Right atrium auricular region (tissue), 2 donors: Measurements from ENCODE around the gene MAPK10. TPM values are rescaled to one million over a fixed set of nuclear protein-coding genes. Genes with fewer than 3 reads are reported as not detected.
"Not testable (repeated sequence)": the region's sequence is repeated elsewhere in the genome, so short reads cannot be mapped to it uniquely, and the experiment has no call there.

ENCODE experiments used
- DNase-seq: peaks from one replicate; pipeline ENCODE4 v3.0.0-alpha.2; 2019; ENCODE audit warnings: low spot score
- H3K27ac ChIP-seq, 2 donors: fragments of 200-600 bp; sonication (generic); 1 replicate in 1 of 2; 2 replicates in 1 of 2; pipeline ENCODE4 v1.5.1; 2016 to 2019
- H3K27me3 ChIP-seq, 2 donors: fragments of 200-600 bp; sonication (generic); one replicate each; pipeline versions ENCODE4 v1.5.1 to v1.6.0; 2017 to 2019
- H3K36me3 ChIP-seq: fragments of 200-600 bp; sonication (generic); one replicate; pipeline ENCODE4 v1.5.1; 2016
- H3K4me1 ChIP-seq, 2 donors: fragments of 200-600 bp; sonication (generic); one replicate each; pipeline versions ENCODE4 v1.5.1 to v1.6.0; 2017 to 2019
- H3K4me3 ChIP-seq, 2 donors: fragments of 200-600 bp; sonication (generic); 1 replicate in 1 of 2; 2 replicates in 1 of 2; pipeline ENCODE4 v1.5.1; 2017 to 2019; ENCODE audit warnings: mild to moderate bottlenecking in 1 of 2, moderate library complexity in 1 of 2
- H3K9me3 ChIP-seq, 2 donors: fragments of 200-600 bp; sonication (generic); one replicate each; pipeline ENCODE4 v1.5.1; 2019
- total RNA-seq, 2 donors: library from RNA; depleted of rRNA; stranded (reverse); fragments of >200 nt; gene quantifications; one replicate each; pipeline ENCODE4 v1.1.0, GENCODE V29; 2016
- TF ChIP-seq, protein P1 (sequence below), 2 donors: fragments of 200-600 bp; sonication (generic); IDR thresholded peaks; one replicate each; pipeline ENCODE4 v1.5.1; 2019; ENCODE audit warnings: antibody characterized with exemption in 2 of 2

MAPK10 gene
- total RNA-seq, 2 donors from 2014 or later = 2.6 to 3.1 TPM

DNA sequence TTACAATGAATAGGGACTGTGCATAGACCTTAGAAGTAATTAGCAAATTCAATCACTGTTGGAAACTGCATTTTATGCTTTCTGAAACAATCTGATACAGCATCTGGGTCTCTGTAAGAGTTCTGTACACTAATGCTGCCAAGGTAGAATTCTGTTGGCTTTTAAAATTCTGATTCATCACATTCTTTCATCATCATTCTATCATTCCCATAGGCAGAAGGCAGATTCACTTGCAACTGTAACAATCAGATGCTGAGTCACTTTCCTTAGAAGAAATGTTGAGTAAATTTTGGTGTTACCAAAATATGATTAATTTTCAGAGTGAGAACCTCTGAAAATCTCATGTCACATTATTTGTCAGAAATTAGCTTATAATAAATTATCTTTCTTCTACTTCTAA, 267.2 kb downstream of the MAPK10 start:
- no peaks in the 10 kb centered on the region for H3K27me3 ChIP-seq
- no peak overlapping the region for H3K27ac ChIP-seq
- TF ChIP-seq, protein P1, sequence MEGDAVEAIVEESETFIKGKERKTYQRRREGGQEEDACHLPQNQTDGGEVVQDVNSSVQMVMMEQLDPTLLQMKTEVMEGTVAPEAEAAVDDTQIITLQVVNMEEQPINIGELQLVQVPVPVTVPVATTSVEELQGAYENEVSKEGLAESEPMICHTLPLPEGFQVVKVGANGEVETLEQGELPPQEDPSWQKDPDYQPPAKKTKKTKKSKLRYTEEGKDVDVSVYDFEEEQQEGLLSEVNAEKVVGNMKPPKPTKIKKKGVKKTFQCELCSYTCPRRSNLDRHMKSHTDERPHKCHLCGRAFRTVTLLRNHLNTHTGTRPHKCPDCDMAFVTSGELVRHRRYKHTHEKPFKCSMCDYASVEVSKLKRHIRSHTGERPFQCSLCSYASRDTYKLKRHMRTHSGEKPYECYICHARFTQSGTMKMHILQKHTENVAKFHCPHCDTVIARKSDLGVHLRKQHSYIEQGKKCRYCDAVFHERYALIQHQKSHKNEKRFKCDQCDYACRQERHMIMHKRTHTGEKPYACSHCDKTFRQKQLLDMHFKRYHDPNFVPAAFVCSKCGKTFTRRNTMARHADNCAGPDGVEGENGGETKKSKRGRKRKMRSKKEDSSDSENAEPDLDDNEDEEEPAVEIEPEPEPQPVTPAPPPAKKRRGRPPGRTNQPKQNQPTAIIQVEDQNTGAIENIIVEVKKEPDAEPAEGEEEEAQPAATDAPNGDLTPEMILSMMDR (IDR thresholded peaks at IDR 0.05) = no peak
- H3K9me3 ChIP-seq = no peaks in the 10 kb centered on the region
- H3K4me1 ChIP-seq = no peaks in the 10 kb centered on the region
- no peak for DNase-seq
- no peaks in the 10 kb centered on the region for H3K36me3 ChIP-seq
- H3K4me3 ChIP-seq = no peak overlapping the region

DNA sequence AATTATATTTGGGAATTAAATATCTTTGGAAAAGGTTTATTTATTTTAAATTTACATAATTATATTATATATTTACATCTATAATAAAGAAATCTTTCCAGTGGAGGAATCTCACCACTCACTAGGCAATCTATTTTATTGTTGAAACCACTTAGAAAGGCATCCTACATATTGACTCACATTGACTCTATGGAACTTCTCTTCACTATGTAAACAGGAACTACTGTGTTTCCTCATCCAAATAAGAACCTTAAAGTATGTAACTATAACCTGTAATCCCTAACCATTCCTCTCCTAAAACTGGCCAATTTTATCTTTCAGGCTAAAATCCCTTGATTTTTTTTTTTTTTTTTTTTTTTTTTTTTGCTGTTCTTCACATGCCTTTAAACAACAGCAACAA, 268.7 kb downstream of the MAPK10 start:
- no peak overlapping the region for H3K27ac ChIP-seq
- H3K27me3 ChIP-seq = no peaks in the 10 kb centered on the region
- TF ChIP-seq, protein P1 (IDR thresholded peaks at IDR 0.05) = no peak
- no peak overlapping the region for H3K4me3 ChIP-seq
- no peaks in the 10 kb centered on the region for H3K36me3 ChIP-seq
- no peak for DNase-seq
- no peaks in the 10 kb centered on the region for H3K9me3 ChIP-seq
- no peaks in the 10 kb centered on the region for H3K4me1 ChIP-seq

- no peak for DNase-seq
- H3K4me3 ChIP-seq = no peak overlapping the region
- no peaks in the 10 kb centered on the region for H3K36me3 ChIP-seq
- H3K9me3 ChIP-seq = no peaks in the 10 kb centered on the region
- H3K27ac ChIP-seq = no peak overlapping the region
- no peaks in the 10 kb centered on the region for H3K27me3 ChIP-seq
- TF ChIP-seq, protein P1 (IDR thresholded peaks at IDR 0.05) = no peak
- H3K4me1 ChIP-seq = no peaks in the 10 kb centered on the region
Observed at GRCh38 chr4:86089781-86090323, 270.0 kb downstream of the MAPK10 start.

- DNase-seq = no peak
- no peaks in the 10 kb centered on the region for H3K36me3 ChIP-seq
- TF ChIP-seq, protein P1 (IDR thresholded peaks at IDR 0.05) = no peak
- H3K9me3 ChIP-seq = no peaks in the 10 kb centered on the region
- no peaks in the 10 kb centered on the region for H3K4me1 ChIP-seq
- no peak overlapping the region for H3K27ac ChIP-seq
- H3K4me3 ChIP-seq = no peak overlapping the region
- H3K27me3 ChIP-seq = no peaks in the 10 kb centered on the region
Observed at GRCh38 chr4:86089053-86089452, 270.8 kb downstream of the MAPK10 start.

- not testable (repeated sequence) for H3K4me3 ChIP-seq, H3K27me3 ChIP-seq, H3K4me1 ChIP-seq, H3K27ac ChIP-seq, H3K9me3 ChIP-seq, H3K36me3 ChIP-seq, DNase-seq
Observed at GRCh38 chr4:86075796-86076195, 284.1 kb downstream of the MAPK10 start.

DNA sequence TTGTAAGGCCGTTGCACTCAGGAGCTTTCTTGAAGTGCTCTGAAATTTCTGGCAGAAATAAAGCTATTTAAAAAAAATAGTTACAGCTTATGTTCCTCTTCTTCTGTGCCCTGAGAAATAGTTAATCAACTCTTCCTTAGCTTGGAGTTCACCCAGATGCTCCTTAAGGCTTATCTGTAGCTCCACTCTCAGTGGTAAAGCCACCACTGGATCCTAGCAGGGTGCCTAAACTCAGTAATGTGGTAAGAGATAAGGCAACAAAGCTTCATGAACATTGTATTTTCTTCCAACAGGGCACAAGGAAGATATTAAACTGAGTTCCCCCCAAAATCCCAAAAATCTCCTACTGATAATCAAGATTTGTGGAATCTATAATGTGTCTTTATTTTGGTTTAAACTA, 299.5 kb downstream of the MAPK10 start:
- H3K36me3 ChIP-seq = no peaks in the 10 kb centered on the region
- DNase-seq = no peak
- H3K9me3 ChIP-seq = no peaks in the 10 kb centered on the region
- no peak overlapping the region for H3K4me3 ChIP-seq
- no peaks in the 10 kb centered on the region for H3K4me1 ChIP-seq
- TF ChIP-seq, protein P1 (IDR thresholded peaks at IDR 0.05) = no peak
- no peaks in the 10 kb centered on the region for H3K27me3 ChIP-seq
- H3K27ac ChIP-seq = no peak overlapping the region
